ENCODE results near the gene UBQLN1.

GRCh38 chr9:83649080-83649479 lies 58.7 kb downstream of the UBQLN1 start:
- TF ChIP-seq CTCF (conservative IDR thresholded peaks at IDR 0.05) = peak; percentile 88
- no peak for TF ChIP-seq ZFX (IDR thresholded peaks at IDR 0.05)
